GM19438 (cell line): Measurements from ENCODE around the gene CD248.

Experiments used
- ATAC-seq: cut with Tn5 transposase; IDR thresholded peaks from one replicate; pipeline ENCODE4 v1.9.1; 2021; ENCODE audit warnings: low read depth; ENCODE audit not compliant: unreplicated experiment

Gene CD248

GRCh38 chr11:66289548-66290329 lies 27.1 kb downstream of the CD248 start:
- peak; percentile 31 for ATAC-seq

GRCh38 chr11:66288671-66289547 lies 27.9 kb downstream of the CD248 start, which contains the start of gene YIF1A:
TSS of gene YIF1A (minus strand) at chr11:66289143. CDS start at chr11:66288985, 158 bp downstream.
- peak; percentile 90 for ATAC-seq

GRCh38 chr11:66287889-66288670 lies 28.8 kb downstream of the CD248 start:
- no peak for ATAC-seq

- ATAC-seq: no peak
Observed at GRCh38 chr11:66287211-66287888, 29.5 kb downstream of the CD248 start.

GRCh38 chr11:66286699-66287098 lies 30.1 kb downstream of the CD248 start:
- no peak for ATAC-seq

GRCh38 chr11:66285250-66285947 lies 31.4 kb downstream of the CD248 start:
- no peak for ATAC-seq

- ATAC-seq: no peak
Observed at GRCh38 chr11:66284526-66285078, 32.2 kb downstream of the CD248 start.

- no peak for ATAC-seq
Observed at GRCh38 chr11:66283461-66284105, 33.3 kb downstream of the CD248 start.

- ATAC-seq: peak; percentile 65
Observed at GRCh38 chr11:66282468-66283455, 34.1 kb downstream of the CD248 start.

- ATAC-seq: no peak
Observed at GRCh38 chr11:66281776-66282467, 34.9 kb downstream of the CD248 start.

GRCh38 chr11:66281001-66281400 lies 35.8 kb downstream of the CD248 start:
- no peak for ATAC-seq

GRCh38 chr11:66280428-66280827 lies 36.4 kb downstream of the CD248 start:
- no peak for ATAC-seq

GRCh38 chr11:66279092-66279734 lies 37.6 kb downstream of the CD248 start:
- ATAC-seq: no peak

GRCh38 chr11:66278363-66279091 lies 38.3 kb downstream of the CD248 start:
- no peak for ATAC-seq

GRCh38 chr11:66277471-66278362 lies 39.1 kb downstream of the CD248 start, which contains the start of gene CNIH2:
TSS of gene CNIH2 (plus strand) at chr11:66278175. CDS start at chr11:66278457, 282 bp downstream.
- ATAC-seq: peak; percentile 42
